ENCODE measurements around the gene ARHGAP32. TPM values are rescaled to one million over a fixed set of nuclear protein-coding genes. Genes with fewer than 3 reads are reported as not detected.
A peak's percentile ranks its signal among the peaks of the same experiment; 100 is the strongest.
"Not testable (repeated sequence)": the region's sequence is repeated elsewhere in the genome, so short reads cannot be mapped to it uniquely, and the experiment has no call there.

Gene ARHGAP32
- total RNA-seq, 4 donors from 2014 or later: 41.3 to 108 (median 101) TPM

DNA sequence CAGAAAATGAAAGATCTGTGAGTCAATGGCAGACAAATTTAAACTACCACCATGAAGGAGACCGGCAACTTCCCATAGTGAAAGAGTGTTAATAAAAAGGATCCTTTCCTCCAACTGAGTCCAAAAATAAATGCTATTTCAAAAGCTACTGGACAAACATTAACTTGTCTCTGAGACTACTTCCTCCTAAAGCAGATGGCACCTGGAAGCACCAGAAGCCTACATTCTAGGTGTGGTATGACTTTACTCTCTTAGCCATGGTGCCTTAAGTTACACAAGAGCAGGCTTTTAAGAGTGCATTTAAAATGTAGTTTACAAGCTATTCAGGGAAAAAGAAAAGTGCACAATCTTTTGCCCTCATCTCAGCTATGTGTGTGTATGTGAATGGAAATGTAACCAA, 2.5 kb downstream of the ARHGAP32 start:
- Histone ChIP-seq H3K27me3 (no peaks in the 10 kb centered on the region), H3K4me1 (no peaks in the 10 kb centered on the region), H3K27ac (no peak overlapping the region), H3K9me3 (no peaks in the 10 kb centered on the region), H3K4me3 (no peak overlapping the region), H3K36me3 (no peaks in the 10 kb centered on the region)
- TF ChIP-seq POLR2A (IDR thresholded peaks at IDR 0.05) (no peak), CTCF (IDR thresholded peaks at IDR 0.05) (no peak)
- DNase-seq: no peak

GRCh38 chr11:129185082-129185481, 7.0 kb downstream of the ARHGAP32 start:
- not testable (repeated sequence) for DNase-seq, H3K27ac ChIP-seq, H3K27me3 ChIP-seq, H3K36me3 ChIP-seq, H3K9me3 ChIP-seq, H3K4me1 ChIP-seq, H3K4me3 ChIP-seq

GRCh38 chr11:129184581-129184980, 7.5 kb downstream of the ARHGAP32 start:
- TF ChIP-seq CTCF (IDR thresholded peaks at IDR 0.05) (no peak), POLR2A (IDR thresholded peaks at IDR 0.05) (no peak)

DNA sequence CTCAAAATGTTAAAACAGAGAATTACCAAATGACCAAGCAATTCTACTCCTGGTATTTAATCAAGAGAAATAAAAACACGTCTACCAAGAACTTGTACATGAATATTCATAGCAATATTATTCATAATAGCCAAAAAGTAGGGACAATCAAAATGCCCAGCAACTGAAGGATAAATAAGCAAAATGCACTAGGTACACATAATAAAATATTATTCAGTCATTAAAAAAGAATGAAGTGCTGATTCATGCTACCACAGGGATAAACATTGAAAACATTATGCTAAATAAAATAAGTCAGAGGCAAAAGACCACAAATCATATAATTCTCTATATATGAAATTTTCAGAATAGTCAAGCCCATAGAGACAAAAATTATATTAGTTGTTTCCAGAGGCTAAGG, 24.8 kb downstream of the ARHGAP32 start:
- H3K27me3 ChIP-seq: no peaks in the 10 kb centered on the region
- no peak for TF ChIP-seq POLR2A (IDR thresholded peaks at IDR 0.05)
- no peak for TF ChIP-seq CTCF (IDR thresholded peaks at IDR 0.05)
- no peaks in the 10 kb centered on the region for H3K4me1 ChIP-seq
- no peaks in the 10 kb centered on the region for H3K36me3 ChIP-seq
- no peaks in the 10 kb centered on the region for H3K9me3 ChIP-seq
- no peak overlapping the region for H3K27ac ChIP-seq
- H3K4me3 ChIP-seq: no peak overlapping the region
- DNase-seq: no peak

More at GRCh38 chr11:129184581-129184980, 7.5 kb downstream of the ARHGAP32 start:
- Histone ChIP-seq H3K4me3 (no peak overlapping the region), H3K27me3 (no peaks in the 10 kb centered on the region), H3K27ac (no peak overlapping the region), H3K4me1 (no peaks in the 10 kb centered on the region), H3K9me3 (no peaks in the 10 kb centered on the region), H3K36me3 (no peaks in the 10 kb centered on the region)
- DNase-seq: no peak

DNA sequence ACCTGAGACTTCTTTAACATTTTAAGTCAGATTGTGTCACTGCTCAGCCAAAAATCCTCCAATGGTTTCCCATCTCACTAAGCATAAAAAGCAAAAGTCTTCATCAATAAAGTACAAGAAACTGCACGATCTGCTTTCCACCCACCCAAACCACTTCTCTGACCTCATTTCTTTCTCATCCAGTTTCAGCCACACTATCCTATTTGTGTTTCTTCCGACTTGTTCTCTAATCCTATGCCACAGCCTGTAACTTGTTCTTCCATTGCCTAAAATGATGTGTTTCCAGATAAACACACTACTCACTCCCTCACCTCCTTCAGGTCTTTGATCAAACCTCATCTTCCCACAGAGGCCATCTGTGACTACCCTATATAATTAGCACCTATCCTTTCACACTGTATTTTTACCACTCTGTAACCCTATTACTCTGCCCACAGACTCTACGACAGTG, 28.4 kb downstream of the ARHGAP32 start:
- Histone ChIP-seq H3K9me3 (no peaks in the 10 kb centered on the region), H3K27ac (no peak overlapping the region), H3K4me1 (no peaks in the 10 kb centered on the region), H3K36me3 (no peaks in the 10 kb centered on the region), H3K4me3 (no peak overlapping the region), H3K27me3 (no peaks in the 10 kb centered on the region)
- no peak for DNase-seq
- TF ChIP-seq POLR2A (IDR thresholded peaks at IDR 0.05) (no peak), CTCF (IDR thresholded peaks at IDR 0.05) (no peak)

GRCh38 chr11:129157080-129157479, 35.0 kb downstream of the ARHGAP32 start:
- H3K4me3 ChIP-seq, H3K27ac ChIP-seq, DNase-seq, H3K27me3 ChIP-seq, H3K9me3 ChIP-seq, H3K4me1 ChIP-seq, H3K36me3 ChIP-seq: not testable (repeated sequence)

DNA sequence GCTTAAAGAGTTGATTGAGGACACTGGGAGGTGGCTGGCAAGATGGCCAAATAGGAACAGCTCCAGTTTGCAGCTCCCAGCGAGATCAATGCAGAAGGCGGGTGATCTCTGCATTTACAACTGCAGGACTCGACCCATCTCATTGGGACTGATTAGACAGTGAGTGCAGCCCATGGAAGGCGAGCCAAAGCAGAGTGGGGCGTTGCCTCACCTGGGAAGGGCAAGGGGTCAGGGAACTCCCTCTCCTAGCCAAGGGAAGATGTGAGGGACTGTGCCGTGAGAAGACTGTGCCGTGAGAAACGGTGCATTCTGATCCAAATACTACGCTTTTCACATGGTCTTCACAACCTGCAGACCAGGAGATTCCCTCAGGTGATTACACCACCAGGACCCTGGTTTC, 36.4 kb downstream of the ARHGAP32 start:
- TF ChIP-seq CTCF (IDR thresholded peaks at IDR 0.05): no peak
- Histone ChIP-seq H3K9me3 (peaks cover 0 to 16% (median 0%) of the 10 kb centered on the region in 4 donors), H3K27ac (no peak overlapping the region), H3K4me3 (no peak overlapping the region), H3K36me3 (peaks cover 0 to 5% (median 0%) of the 10 kb centered on the region in 3 donors), H3K27me3 (no peaks in the 10 kb centered on the region), H3K4me1 (no peaks in the 10 kb centered on the region)
- peak in 1 of 3 donors; percentile 44 for DNase-seq
